Ovary (tissue), 3 donors: ENCODE data around the gene ZNFX1.

Experiments used
- EP300 ChIP-seq: sonication (generic); formaldehyde crosslinking; IDR thresholded peaks from one replicate; pipeline ENCODE4 v1.6.1; 2017; ENCODE audit warnings: antibody characterized with exemption
- POLR2A ChIP-seq: fragments of 450-650 bp; IDR thresholded peaks from one replicate; pipeline ENCODE4 v1.6.1; 2017; ENCODE audit warnings: antibody characterized with exemption, mild to moderate bottlenecking, moderate library complexity
- TF ChIP-seq, protein P1 (sequence below), 3 donors: fragments of 450-650 bp in 2 of 3; fragments of 200-600 bp in 1 of 3; IDR thresholded peaks; one replicate each; pipeline versions ENCODE4 v1.5.1 to v1.8.0; 2016 to 2022; ENCODE audit warnings: antibody characterized with exemption in 3 of 3, mild to moderate bottlenecking in 1 of 3
- donor health status: DM: no; HTN: no; CAD: no.

GRCh38 chr20:49248301-49248700 lies 29.6 kb downstream of the ZNFX1 start:
- TF ChIP-seq, protein P1, sequence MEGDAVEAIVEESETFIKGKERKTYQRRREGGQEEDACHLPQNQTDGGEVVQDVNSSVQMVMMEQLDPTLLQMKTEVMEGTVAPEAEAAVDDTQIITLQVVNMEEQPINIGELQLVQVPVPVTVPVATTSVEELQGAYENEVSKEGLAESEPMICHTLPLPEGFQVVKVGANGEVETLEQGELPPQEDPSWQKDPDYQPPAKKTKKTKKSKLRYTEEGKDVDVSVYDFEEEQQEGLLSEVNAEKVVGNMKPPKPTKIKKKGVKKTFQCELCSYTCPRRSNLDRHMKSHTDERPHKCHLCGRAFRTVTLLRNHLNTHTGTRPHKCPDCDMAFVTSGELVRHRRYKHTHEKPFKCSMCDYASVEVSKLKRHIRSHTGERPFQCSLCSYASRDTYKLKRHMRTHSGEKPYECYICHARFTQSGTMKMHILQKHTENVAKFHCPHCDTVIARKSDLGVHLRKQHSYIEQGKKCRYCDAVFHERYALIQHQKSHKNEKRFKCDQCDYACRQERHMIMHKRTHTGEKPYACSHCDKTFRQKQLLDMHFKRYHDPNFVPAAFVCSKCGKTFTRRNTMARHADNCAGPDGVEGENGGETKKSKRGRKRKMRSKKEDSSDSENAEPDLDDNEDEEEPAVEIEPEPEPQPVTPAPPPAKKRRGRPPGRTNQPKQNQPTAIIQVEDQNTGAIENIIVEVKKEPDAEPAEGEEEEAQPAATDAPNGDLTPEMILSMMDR (IDR thresholded peaks at IDR 0.05) = no peak
- TF ChIP-seq POLR2A = no peak
- TF ChIP-seq EP300 = no peak
